IMR-90 (cell line): ENCODE results near the gene RIMS1. TPM values are rescaled to one million over a fixed set of nuclear protein-coding genes. Genes with fewer than 3 reads are reported as not detected.

Experiments used
- ATAC-seq: fragments of 200-7000 bp; cut with Tn5 transposase; 2 replicates; pipeline ENCODE4 v1.9.1; 2020; ENCODE audit warnings: low read depth, mild to moderate bottlenecking, moderate library complexity
- BruUV-seq: library from RNA; stranded (reverse); fragments of 400-500 nt; replicated peaks from 2 replicates; lab custom pipeline; 2021; lab: Mats Ljungman, UMichigan
- CTCF ChIA-PET: fragments of 300-600 bp; formaldehyde crosslinking; extraction: SDS; loops from one replicate; lab custom pipeline; 2021; ENCODE audit warnings: antibody characterized with exemption; lab: Yijun Ruan, JAX
- POLR2A ChIA-PET: fragments of 300-600 bp; sonication (Branson Sonifier 250); formaldehyde crosslinking; loops from one replicate; lab custom pipeline; 2022; ENCODE audit warnings: antibody characterized with exemption; ENCODE audit not compliant: unreplicated experiment; lab: Charles Lee
- DNase-seq: peaks from one replicate; pipeline ENCODE4 v3.0.0; 2013
- H2AFZ ChIP-seq: replicated peaks from 2 replicates; pipeline ENCODE3; 2013; ENCODE audit warnings: low read length, mild to moderate bottlenecking; ENCODE audit not compliant: poor library complexity
- H2AK5ac ChIP-seq: 2 replicates; pipeline ENCODE4 v1.6.1; 2013; ENCODE audit warnings: low read depth, low read length, inconsistent platforms
- H2AK9ac ChIP-seq: replicated peaks from 2 replicates; pipeline ENCODE3; 2013; ENCODE audit warnings: mild to moderate bottlenecking, low read depth, low read length, moderate library complexity; ENCODE audit not compliant: poor library complexity
- H2BK120ac ChIP-seq: 2 replicates; pipeline ENCODE4 v1.6.1; 2013; ENCODE audit warnings: low read depth, low read length, inconsistent platforms
- H2BK15ac ChIP-seq: 3 replicates; pipeline ENCODE4 v1.6.1; 2013; ENCODE audit warnings: low read depth, low read length, inconsistent platforms
- H2BK20ac ChIP-seq: 2 replicates; pipeline ENCODE4 v1.6.1; 2013; ENCODE audit warnings: low read depth, mild to moderate bottlenecking, inconsistent platforms, low read length, moderate library complexity
- H2BK5ac ChIP-seq: 2 replicates; pipeline ENCODE4 v1.6.1; 2013; ENCODE audit warnings: mild to moderate bottlenecking, low read depth, low read length, inconsistent platforms; ENCODE audit not compliant: poor library complexity, severe bottlenecking
- H3K14ac ChIP-seq: replicated peaks from 2 replicates; pipeline ENCODE4 v1.6.1; 2013; ENCODE audit warnings: low read depth, low read length, inconsistent platforms
- H3K18ac ChIP-seq: 2 replicates; pipeline ENCODE4 v1.6.1; 2013; ENCODE audit warnings: low read depth, low read length, control low read depth
- H3K23ac ChIP-seq: 2 replicates; pipeline ENCODE4 v1.6.1; 2013; ENCODE audit warnings: low read depth, low read length, inconsistent platforms
- H3K27ac ChIP-seq: 2 replicates; pipeline ENCODE4 v1.5.1; 2013; ENCODE audit warnings: mild to moderate bottlenecking, control low read depth, low read length; ENCODE audit not compliant: insufficient read depth
- H3K27me3 ChIP-seq: 2 replicates; pipeline ENCODE4 v1.6.1; 2013; ENCODE audit warnings: low read length; ENCODE audit not compliant: control insufficient read depth, insufficient read depth
- H3K36me3 ChIP-seq: 2 replicates; pipeline ENCODE4 v1.6.1; 2013; ENCODE audit warnings: low read length, mixed read lengths; ENCODE audit not compliant: control insufficient read depth, insufficient read depth
- H3K4ac ChIP-seq: 2 replicates; pipeline ENCODE4 v1.6.1; 2013; ENCODE audit warnings: low read depth, low read length, inconsistent platforms
- H3K4me1 ChIP-seq: 2 replicates; pipeline ENCODE4 v1.6.1; 2013; ENCODE audit warnings: low read length, mixed read lengths; ENCODE audit not compliant: control insufficient read depth, insufficient read depth
- H3K4me2 ChIP-seq: 2 replicates; pipeline ENCODE4 v1.6.1; 2013; ENCODE audit warnings: low read depth, mild to moderate bottlenecking, control low read depth, low read length, moderate library complexity
- H3K4me3 ChIP-seq: 2 replicates; pipeline ENCODE4 v1.5.1; 2013; ENCODE audit warnings: low read depth, mild to moderate bottlenecking, control low read depth, low read length, moderate library complexity; ENCODE audit not compliant: insufficient read depth
- H3K56ac ChIP-seq: 2 replicates; pipeline ENCODE4 v1.6.1; 2013; ENCODE audit warnings: low read length, inconsistent platforms; ENCODE audit not compliant: insufficient read depth; ENCODE audit errors: extremely low read depth
- H3K79me1 ChIP-seq, 2 experiments: 2 replicates each; pipeline ENCODE4 v1.6.1; 2013; ENCODE audit warnings: low read length in 2 of 2, inconsistent platforms in 1 of 2, low read depth in 1 of 2
- H3K9ac ChIP-seq: 2 replicates; pipeline ENCODE4 v1.6.1; 2013; ENCODE audit warnings: low read depth, low read length, control low read depth
- H3K9me1 ChIP-seq: 2 replicates; pipeline ENCODE4 v1.6.1; 2013; ENCODE audit warnings: low read length, inconsistent platforms; ENCODE audit not compliant: insufficient read depth
- H3K9me3 ChIP-seq: 2 replicates; pipeline ENCODE4 v1.6.1; 2013; ENCODE audit warnings: low read length; ENCODE audit not compliant: control insufficient read depth, insufficient read depth
- H4K20me1 ChIP-seq: 2 replicates; pipeline ENCODE4 v1.6.1; 2013; ENCODE audit warnings: low read length, inconsistent platforms; ENCODE audit not compliant: insufficient read depth
- H4K5ac ChIP-seq: 2 replicates; pipeline ENCODE4 v1.6.1; 2013; ENCODE audit warnings: mild to moderate bottlenecking, low read depth, low read length, control low read depth
- H4K8ac ChIP-seq, 2 experiments: 2 replicates each; pipeline ENCODE4 v1.6.1; 2013; ENCODE audit warnings: low read depth in 2 of 2, low read length in 2 of 2, control low read depth in 1 of 2, inconsistent platforms in 1 of 2
- H4K91ac ChIP-seq: 2 replicates; pipeline ENCODE4 v1.6.1; 2013; ENCODE audit warnings: low read depth, low read length, inconsistent platforms; ENCODE audit not compliant: insufficient read depth
- BHLHE40 ChIP-seq: fragments of 150-350 bp; IDR thresholded peaks from 2 replicates; pipeline ENCODE4 v1.6.1; 2016; ENCODE audit warnings: mild to moderate bottlenecking, low read depth, low read length
- CEBPB ChIP-seq: IDR thresholded peaks from 2 replicates; pipeline ENCODE4 v1.6.1; 2012; ENCODE audit warnings: low read depth, low read length, improper control_type of control experiment
- CHD1 ChIP-seq: IDR thresholded peaks from 2 replicates; pipeline ENCODE4 v1.6.1; 2012; ENCODE audit warnings: low read depth, low read length, improper control_type of control experiment
- CTCF ChIP-seq: conservative IDR thresholded peaks from 2 replicates; pipeline ENCODE4 v1.5.1; 2012; ENCODE audit warnings: mild to moderate bottlenecking, low read depth, low read length, improper control_type of control experiment
- MAFK ChIP-seq: IDR thresholded peaks from 2 replicates; pipeline ENCODE4 v1.6.1; 2012; ENCODE audit warnings: low read depth, low read length, improper control_type of control experiment
- MAZ ChIP-seq: IDR thresholded peaks from 2 replicates; pipeline ENCODE4 v1.6.1; 2012; ENCODE audit warnings: low read depth, mild to moderate bottlenecking, low read length, improper control_type of control experiment, moderate library complexity, borderline replicate concordance
- MXI1 ChIP-seq: IDR thresholded peaks from 2 replicates; pipeline ENCODE4 v1.6.1; 2012; ENCODE audit warnings: low read depth, mild to moderate bottlenecking, low read length, moderate library complexity, borderline replicate concordance
- POLR2A ChIP-seq: IDR thresholded peaks from 2 replicates; pipeline ENCODE4 v1.6.1; 2012; ENCODE audit warnings: mild to moderate bottlenecking, low read depth, low read length
- RCOR1 ChIP-seq: IDR thresholded peaks from 2 replicates; pipeline ENCODE4 v1.6.1; 2012; ENCODE audit warnings: mild to moderate bottlenecking, low read length, improper control_type of control experiment; ENCODE audit not compliant: insufficient replicate concordance
- SMC3 ChIP-seq: fragments of 150-350 bp; IDR thresholded peaks from 2 replicates; pipeline ENCODE4 v1.6.1; 2016; ENCODE audit warnings: low read depth, mild to moderate bottlenecking, antibody characterized with exemption, low read length, moderate library complexity
- WGBS, 2 experiments: methylation state at CpG; one replicate each; pipeline versions ENCODE4 v1.1.5 to v1.1.7; 2013; ENCODE audit warnings: missing lambda C conversion rate in 2 of 2; ENCODE audit not compliant: insufficient read length in 1 of 2; ENCODE audit errors: extremely low coverage in 2 of 2; 5-methylcytosine and 5-hydroxymethylcytosine counted together
- dilution Hi-C: fragments of 300-500 bp; cut with HindIII; formaldehyde crosslinking; loops from one replicate; pipeline ENCODE4 v1.14.3; 2018; ENCODE audit warnings: low sequenced_read_pairs; ENCODE audit not compliant: unreplicated experiment
- in situ Hi-C: fragments of 300-500 bp; cut with MboI; formaldehyde crosslinking; loops from 3 replicates; pipeline ENCODE4 v1.14.3; 2019; ENCODE audit warnings: low sequenced_read_pairs, inconsistent platforms, mixed read lengths
- intact Hi-C: fragments of 100-400 bp; cut with micrococcal nuclease; formaldehyde crosslinking; loops from 2 replicates; pipeline ENCODE4 v1.10.0; 2022
- polyA plus RNA-seq, 3 experiments: library from polyadenylated mRNA; depleted of rRNA; stranded (reverse); fragments of >200 nt; gene quantifications; 2 replicates each; pipeline ENCODE4 v1.2.3, GENCODE V29; 2012; ENCODE audit warnings: low replicate concordance in 1 of 3
- total RNA-seq: library from RNA; depleted of rRNA; stranded (reverse); fragments of >200 nt; gene quantifications from 2 replicates; pipeline ENCODE4 v1.2.3, GENCODE V29; 2012

Gene RIMS1
- total and polyA plus RNA-seq, 2 of the 4 experiments (the other 2 are of a cell fraction), result 0.44 to 3.8 TPM

DNA sequence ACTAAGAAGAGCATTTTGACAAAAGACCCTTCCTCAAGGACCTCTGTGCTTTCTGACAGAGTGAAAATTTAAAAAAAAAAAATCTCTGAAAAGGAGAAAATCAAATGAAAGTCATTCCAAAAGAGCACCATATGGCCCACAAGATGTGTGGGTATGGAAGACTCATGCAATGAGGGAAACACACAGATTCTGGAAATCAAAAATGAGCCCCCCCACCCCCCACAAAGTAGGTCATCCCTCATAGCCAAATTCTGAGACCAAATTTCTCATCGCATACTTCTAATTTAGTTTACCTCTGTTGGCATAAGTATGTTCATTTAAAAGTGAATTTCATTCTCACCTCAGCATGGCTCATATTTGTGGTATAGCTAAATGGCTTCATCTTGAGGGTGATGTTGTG lies 554.3 kb downstream of the RIMS1 start:
- no peak overlapping the region for H2BK15ac ChIP-seq
- H3K56ac ChIP-seq, result no peak overlapping the region
- no peak overlapping the region for H3K4me2 ChIP-seq
- H2AK5ac ChIP-seq, result no peak overlapping the region
- H3K14ac ChIP-seq, result no peak overlapping the region
- no peak overlapping the region for H3K23ac ChIP-seq
- no peaks in the 10 kb centered on the region for H3K27me3 ChIP-seq
- no peak overlapping the region for H3K9ac ChIP-seq
- no peaks in the 10 kb centered on the region for H3K4me1 ChIP-seq
- no peak overlapping the region for H4K5ac ChIP-seq
- in situ Hi-C loops, result no loop called here
- no peak overlapping the region for H4K91ac ChIP-seq
- no peaks in the 10 kb centered on the region for H4K20me1 ChIP-seq
- H2BK5ac ChIP-seq, result no peak overlapping the region
- no peaks in the 10 kb centered on the region for H3K79me1 ChIP-seq
- H3K4ac ChIP-seq, result no peak overlapping the region
- intact Hi-C loops, result no loop called here
- dilution Hi-C loops, result no loop called here
- TF ChIP-seq CEBPB (no peak), RCOR1 (no peak), CTCF (no peak), MAFK (no peak), BHLHE40 (no peak), MXI1 (no peak), SMC3 (no peak), MAZ (no peak), CHD1 (no peak), POLR2A (no peak)
- H3K4me3 ChIP-seq, result no peak overlapping the region
- ATAC-seq (no peak), DNase-seq (no peak)
- no peak overlapping the region for H3K27ac ChIP-seq
- BruUV-seq, result no TSS peak
- H3K18ac ChIP-seq, result no peak overlapping the region
- no peak overlapping the region for H2BK20ac ChIP-seq
- ChIA-PET POLR2A (no interaction called here), CTCF (no interaction called here)
- WGBS, 2 experiments, result no CpG with 5 or more reads among the region's 1 CpG
- no peaks in the 10 kb centered on the region for H3K36me3 ChIP-seq
- no peak overlapping the region for H4K8ac ChIP-seq
- no peak overlapping the region for H2AFZ ChIP-seq
- H3K9me1 ChIP-seq, result no peaks in the 10 kb centered on the region
- no peak overlapping the region for H2BK120ac ChIP-seq
- no peak overlapping the region for H2AK9ac ChIP-seq
- no peaks in the 10 kb centered on the region for H3K9me3 ChIP-seq
